Omental fat pad (tissue), 4 donors: ENCODE results near the gene ZMIZ1. TPM values are rescaled to one million over a fixed set of nuclear protein-coding genes. Genes with fewer than 3 reads are reported as not detected.

Source experiments
- ATAC-seq: fragments of 150-250 bp; one replicate; pipeline ENCODE4 v1.9.1; 2016; ENCODE audit warnings: mild to moderate bottlenecking, moderate library complexity; ENCODE audit not compliant: low FRiP score
- DNase-seq: peaks from one replicate; pipeline ENCODE4 v3.0.0-alpha.2; 2019; ENCODE audit warnings: low spot score
- CTCF ChIP-seq, 3 donors: fragments of 450-650 bp; IDR thresholded peaks; one replicate each; pipeline ENCODE4 v1.5.1; 2016 to 2017; ENCODE audit warnings: antibody characterized with exemption in 3 of 3, mild to moderate bottlenecking in 3 of 3, moderate library complexity in 2 of 3
- total RNA-seq, 4 donors: library from RNA; depleted of rRNA; stranded (reverse); fragments of >200 nt; gene quantifications; one replicate each; pipeline ENCODE4 v1.1.0, GENCODE V29; 2016

The ZMIZ1 gene
- total RNA-seq, 4 donors from 2014 or later, result 24.2 to 64.8 (median 43.1) TPM

- ATAC-seq (no peak), DNase-seq (no peak)
- no peak for TF ChIP-seq CTCF (IDR thresholded peaks at IDR 0.05)
These were observed 167.1 kb downstream of the ZMIZ1 start for GRCh38 chr10:79235765-79236432.

- DNase-seq, result no peak
- TF ChIP-seq CTCF (IDR thresholded peaks at IDR 0.05), result no peak
- ATAC-seq, result no peak
These were observed 167.6 kb downstream of the ZMIZ1 start for GRCh38 chr10:79236433-79236765.

GRCh38 chr10:79237454-79238157 is 168.8 kb downstream of the ZMIZ1 start:
- ATAC-seq, result no peak
- no peak for DNase-seq
- TF ChIP-seq CTCF (IDR thresholded peaks at IDR 0.05), result no peak

- no peak for DNase-seq
- no peak for TF ChIP-seq CTCF (IDR thresholded peaks at IDR 0.05)
- no peak for ATAC-seq
These were observed 169.4 kb downstream of the ZMIZ1 start for GRCh38 chr10:79238158-79238520.

- no peak for DNase-seq
- TF ChIP-seq CTCF (IDR thresholded peaks at IDR 0.05), result no peak
- ATAC-seq, result no peak
These were observed 169.8 kb downstream of the ZMIZ1 start for GRCh38 chr10:79238606-79239005.

GRCh38 chr10:79239275-79239779 is 170.6 kb downstream of the ZMIZ1 start:
- ATAC-seq (no peak), DNase-seq (no peak)
- no peak for TF ChIP-seq CTCF (IDR thresholded peaks at IDR 0.05)
